NT2/D1 (cell line): ENCODE data around the gene CHST4.
"Not testable (repeated sequence)": the region's sequence is repeated elsewhere in the genome, so short reads cannot be mapped to it uniquely, and the experiment has no call there.

Experiments
- DNase-seq: peaks from one replicate; pipeline ENCODE4 v3.0.0-alpha.2; 2011; ENCODE audit warnings: low read depth, low spot score
- H3K27me3 ChIP-seq: 2 replicates; pipeline ENCODE4 v1.6.0; 2011; ENCODE audit warnings: mild to moderate bottlenecking; ENCODE audit not compliant: insufficient read length, insufficient read depth
- H3K36me3 ChIP-seq: 2 replicates; pipeline ENCODE4 v1.6.1; 2011; ENCODE audit warnings: mild to moderate bottlenecking, low read length, mixed read lengths; ENCODE audit not compliant: insufficient read depth, insufficient read length
- H3K4me1 ChIP-seq: 2 replicates; pipeline ENCODE4 v1.5.1; 2011; ENCODE audit not compliant: insufficient read depth, insufficient read length
- H3K4me3 ChIP-seq: 2 replicates; pipeline ENCODE4 v1.5.1; 2011; ENCODE audit warnings: low read depth; ENCODE audit not compliant: insufficient read length
- H3K9ac ChIP-seq: 2 replicates; pipeline ENCODE4 v1.6.0; 2011; ENCODE audit warnings: low read depth; ENCODE audit not compliant: insufficient read length
- H3K9me3 ChIP-seq: 2 replicates; pipeline ENCODE4 v1.5.1; 2011; ENCODE audit warnings: mild to moderate bottlenecking, low read length; ENCODE audit not compliant: insufficient read depth
- SUZ12 ChIP-seq: IDR thresholded peaks from 2 replicates; pipeline ENCODE4 v1.6.1; 2011; ENCODE audit not compliant: insufficient read length, insufficient read depth; ENCODE audit errors: extremely low read depth
- YY1 ChIP-seq: IDR thresholded peaks from 2 replicates; pipeline ENCODE4 v1.6.1; 2011; ENCODE audit not compliant: insufficient read length, insufficient read depth
- ZNF274 ChIP-seq: IDR thresholded peaks from 2 replicates; pipeline ENCODE4 v1.6.1; 2011; ENCODE audit warnings: mild to moderate bottlenecking, low read depth, low read length

The CHST4 gene

DNA sequence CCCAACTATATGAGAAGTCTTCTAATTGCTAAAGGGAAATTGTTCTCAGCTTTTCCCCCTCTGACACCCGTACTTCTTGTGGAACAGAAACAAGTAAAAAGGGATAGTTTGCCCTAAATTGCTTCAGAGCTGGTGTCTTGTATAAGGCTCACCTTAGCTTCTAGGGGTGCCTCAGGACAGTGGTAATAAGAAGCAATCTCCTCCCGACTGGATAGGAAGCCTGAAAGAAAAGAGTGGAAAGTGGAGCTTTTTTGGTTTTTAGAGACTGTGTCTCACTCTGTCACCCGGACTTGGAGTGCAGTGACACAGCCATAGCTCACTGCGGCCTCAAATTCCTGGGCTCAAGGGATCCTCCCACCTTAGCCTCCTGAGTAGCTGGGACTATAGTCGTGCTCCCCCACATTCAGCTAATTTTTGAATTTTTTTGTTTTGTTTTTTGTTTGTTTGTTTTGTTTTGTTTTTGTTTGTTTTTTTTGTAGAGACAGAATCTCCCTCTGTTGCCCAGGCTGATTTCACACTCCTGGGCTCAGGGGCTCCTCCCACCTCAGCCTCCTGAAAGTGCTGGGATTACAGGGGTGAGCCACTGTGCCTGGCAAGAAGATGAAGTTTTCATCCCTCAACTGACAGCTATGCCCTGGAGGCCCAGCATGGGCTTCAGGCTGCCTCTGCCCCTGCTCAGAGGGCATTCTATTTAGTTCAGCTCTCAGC, 47.3 kb downstream of the CHST4 start:
- Histone ChIP-seq H3K36me3 (no peaks in the 10 kb centered on the region), H3K4me1 (no peaks in the 10 kb centered on the region), H3K9me3 (no peaks in the 10 kb centered on the region), H3K9ac (no peak overlapping the region), H3K4me3 (no peak overlapping the region), H3K27me3 (no peaks in the 10 kb centered on the region)
- no peak for DNase-seq
- TF ChIP-seq ZNF274: no peak
- TF ChIP-seq YY1: no peak
- TF ChIP-seq SUZ12: no peak

DNA sequence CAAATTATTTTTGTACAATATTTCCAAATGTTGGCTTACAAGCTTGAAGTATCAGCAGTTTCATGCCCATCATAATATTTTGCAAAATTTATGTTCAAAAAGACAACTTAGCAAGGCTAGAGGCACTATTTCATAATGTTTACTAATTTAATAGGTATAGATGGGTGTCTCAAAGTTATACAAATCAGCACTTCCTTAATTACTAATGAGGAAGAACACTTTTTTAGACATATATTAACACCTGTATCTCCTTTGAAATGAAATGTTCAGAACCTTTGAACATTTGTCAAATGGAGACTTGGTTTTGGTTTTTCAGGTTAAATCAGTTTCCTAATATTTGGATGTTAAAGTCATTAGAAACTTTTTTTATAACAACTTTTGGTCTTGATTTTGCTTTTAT, 48.5 kb downstream of the CHST4 start:
- no peaks in the 10 kb centered on the region for H3K9me3 ChIP-seq
- TF ChIP-seq ZNF274: no peak
- no peak for TF ChIP-seq YY1
- TF ChIP-seq SUZ12: no peak
- no peak for DNase-seq
- no peaks in the 10 kb centered on the region for H3K4me1 ChIP-seq
- H3K27me3 ChIP-seq: no peaks in the 10 kb centered on the region
- H3K36me3 ChIP-seq: no peaks in the 10 kb centered on the region
- H3K9ac ChIP-seq: no peak overlapping the region
- H3K4me3 ChIP-seq: no peak overlapping the region

- H3K9me3 ChIP-seq: no peaks in the 10 kb centered on the region
These were observed 50.7 kb downstream of the CHST4 start, which contains the start of gene TAT for GRCh38 chr16:71576971-71577370. Gene TAT (minus strand): TSS chr16:71577092. CDS start chr16:71576415, 677 bp downstream.

GRCh38 chr16:71582553-71582848, 56.3 kb downstream of the CHST4 start:
- not testable (repeated sequence) for H3K4me3 ChIP-seq, H3K9ac ChIP-seq, H3K27me3 ChIP-seq, H3K36me3 ChIP-seq, H3K9me3 ChIP-seq, DNase-seq, H3K4me1 ChIP-seq

More at GRCh38 chr16:71576971-71577370, 50.7 kb downstream of the CHST4 start, which contains the start of gene TAT:
- Histone ChIP-seq H3K36me3 (no peaks in the 10 kb centered on the region), H3K4me3 (no peak within 1 kb of the TSS), H3K4me1 (no peaks in the 10 kb centered on the region), H3K9ac (no peak within 1 kb of the TSS), H3K27me3 (no peaks in the 10 kb centered on the region)
- DNase-seq: no peak
- TF ChIP-seq SUZ12: no peak
- TF ChIP-seq ZNF274: no peak
- TF ChIP-seq YY1: no peak

DNA sequence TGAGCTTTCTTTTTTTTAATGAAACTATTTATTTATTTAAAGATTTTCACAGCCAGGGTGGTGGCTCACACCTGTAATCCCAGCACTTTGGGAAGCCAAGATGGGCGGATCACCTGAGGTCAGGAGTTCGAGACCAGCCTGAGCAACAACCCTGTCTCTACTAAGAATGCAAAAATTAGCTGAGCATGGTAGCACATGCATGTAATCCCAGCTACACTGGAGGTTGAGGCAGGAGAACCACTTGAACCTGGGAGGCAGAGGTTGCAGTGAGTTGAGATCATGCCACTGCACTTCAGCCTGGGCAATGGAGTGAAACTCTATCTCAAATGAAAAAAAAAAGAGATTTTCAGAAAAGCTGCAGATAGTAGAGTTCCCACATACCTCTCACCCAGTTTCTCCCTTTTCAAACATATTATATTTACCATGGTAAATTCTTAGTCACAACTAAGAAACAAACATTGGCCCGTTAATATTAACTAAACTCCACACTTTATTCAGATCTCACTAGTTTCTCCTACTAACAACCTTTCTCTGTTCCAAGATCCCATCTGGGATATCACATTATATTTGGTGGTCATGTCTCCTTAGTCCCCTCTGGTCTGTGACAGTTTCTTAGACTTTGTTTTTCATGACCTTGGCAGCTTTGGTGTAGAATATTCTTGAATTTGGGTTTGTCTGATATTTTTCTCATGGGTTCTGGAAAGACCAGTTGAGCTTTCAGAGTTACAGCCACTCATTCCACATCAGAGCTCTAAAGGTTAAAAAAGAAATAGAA, 58.5 kb downstream of the CHST4 start:
- no peak for DNase-seq
- Histone ChIP-seq H3K27me3 (no peaks in the 10 kb centered on the region), H3K4me3 (no peak overlapping the region), H3K36me3 (no peaks in the 10 kb centered on the region), H3K9ac (no peak overlapping the region), H3K9me3 (no peaks in the 10 kb centered on the region), H3K4me1 (no peaks in the 10 kb centered on the region)
- TF ChIP-seq ZNF274 (no peak), YY1 (no peak), SUZ12 (no peak)

DNA sequence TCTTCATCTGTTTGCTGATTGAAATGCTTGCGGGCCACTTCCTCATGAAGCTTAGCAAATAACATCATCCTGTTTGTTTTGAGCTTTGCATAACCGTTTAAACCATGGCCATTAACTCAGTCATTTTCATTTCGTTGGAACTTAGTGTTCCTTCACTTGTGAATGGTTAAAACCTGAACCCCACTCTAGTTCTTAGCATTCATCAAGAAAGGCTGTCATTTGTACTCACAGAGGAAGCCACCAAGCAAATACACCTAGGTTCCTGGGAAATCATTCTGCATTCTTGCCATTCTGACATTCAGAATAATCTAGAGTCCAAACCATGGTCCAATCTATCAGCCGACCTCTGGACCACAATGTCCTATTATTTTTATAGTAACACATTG, 59.1 kb downstream of the CHST4 start:
- Histone ChIP-seq H3K9ac (no peak overlapping the region), H3K4me3 (no peak overlapping the region), H3K36me3 (no peaks in the 10 kb centered on the region), H3K27me3 (no peaks in the 10 kb centered on the region), H3K9me3 (no peaks in the 10 kb centered on the region), H3K4me1 (no peaks in the 10 kb centered on the region)
- DNase-seq: no peak
- no peak for TF ChIP-seq SUZ12
- no peak for TF ChIP-seq YY1
